Neural crest cell (in vitro differentiated cells): ENCODE measurements around the gene EGFL6. TPM values are rescaled to one million over a fixed set of nuclear protein-coding genes. Genes with fewer than 3 reads are reported as not detected.

Source experiments
- DNase-seq: peaks from one replicate; pipeline ENCODE4 v3.0.0; 2021; ENCODE audit warnings: low read depth, mixed read lengths, low spot score
- H3K27ac Mint-ChIP-seq: one replicate; pipeline ENCODE4 v1.8.0; 2021; ENCODE audit warnings: mild to moderate bottlenecking, mixed read lengths; ENCODE audit not compliant: unreplicated experiment
- H3K27me3 Mint-ChIP-seq: 2 replicates; pipeline ENCODE4 v1.8.0; 2021; ENCODE audit warnings: low read depth, mild to moderate bottlenecking, mixed read lengths
- H3K36me3 Mint-ChIP-seq: 2 replicates; pipeline ENCODE4 v1.8.0; 2021; ENCODE audit warnings: low read depth, mild to moderate bottlenecking, mixed read lengths
- H3K4me1 Mint-ChIP-seq: 2 replicates; pipeline ENCODE4 v1.8.0; 2021; ENCODE audit warnings: mixed read lengths
- H3K4me3 Mint-ChIP-seq: one replicate; pipeline ENCODE4 v1.8.0; 2021; ENCODE audit warnings: mild to moderate bottlenecking, mixed read lengths
- H3K9me3 Mint-ChIP-seq: 2 replicates; pipeline ENCODE4 v1.8.0; 2021; ENCODE audit warnings: mixed read lengths
- CTCF ChIP-seq: fragments of 200-600 bp; sonication (generic); conservative IDR thresholded peaks from 2 replicates; pipeline ENCODE4 v1.5.0; 2021; ENCODE audit warnings: antibody characterized with exemption, mild to moderate bottlenecking
- total RNA-seq: library from RNA; stranded (reverse); gene quantifications from 2 replicates; pipeline ENCODE4 v1.2.1, GENCODE V29; 2021

The EGFL6 gene
- total RNA-seq, 1 donor from 2014 or later = not detected

GRCh38 chrX:13547671-13548070, 21.7 kb upstream of the EGFL6 start:
- DNase-seq = no peak
- peaks cover 3% of the 10 kb centered on the region for H3K36me3 Mint-ChIP-seq
- no peaks in the 10 kb centered on the region for H3K4me1 Mint-ChIP-seq
- H3K4me3 Mint-ChIP-seq = no peak overlapping the region
- peaks cover 11% of the 10 kb centered on the region for H3K9me3 Mint-ChIP-seq
- no peak overlapping the region for H3K27ac Mint-ChIP-seq
- TF ChIP-seq CTCF = no peak
- H3K27me3 Mint-ChIP-seq = no peaks in the 10 kb centered on the region

- peaks cover 3% of the 10 kb centered on the region for H3K36me3 Mint-ChIP-seq
- no peak overlapping the region for H3K4me3 Mint-ChIP-seq
- TF ChIP-seq CTCF = no peak
- no peaks in the 10 kb centered on the region for H3K27me3 Mint-ChIP-seq
- DNase-seq = no peak
- no peak overlapping the region for H3K27ac Mint-ChIP-seq
- peaks cover 11% of the 10 kb centered on the region for H3K9me3 Mint-ChIP-seq
- H3K4me1 Mint-ChIP-seq = no peaks in the 10 kb centered on the region
These were observed 19.1 kb upstream of the EGFL6 start for GRCh38 chrX:13550346-13550745.

GRCh38 chrX:13551610-13552009, 17.8 kb upstream of the EGFL6 start:
- H3K4me3 Mint-ChIP-seq = no peak overlapping the region
- DNase-seq = no peak
- H3K27ac Mint-ChIP-seq = no peak overlapping the region
- H3K4me1 Mint-ChIP-seq = no peaks in the 10 kb centered on the region
- peaks cover 3% of the 10 kb centered on the region for H3K36me3 Mint-ChIP-seq
- no peaks in the 10 kb centered on the region for H3K27me3 Mint-ChIP-seq
- H3K9me3 Mint-ChIP-seq = peaks cover 15% of the 10 kb centered on the region
- TF ChIP-seq CTCF = no peak

- Mint-ChIP-seq H3K27me3 (no peaks in the 10 kb centered on the region), H3K36me3 (peaks cover 3% of the 10 kb centered on the region)
- TF ChIP-seq CTCF = no peak
These were observed 16.5 kb upstream of the EGFL6 start for GRCh38 chrX:13552892-13553291.

GRCh38 chrX:13565511-13565910, 3.9 kb upstream of the EGFL6 start:
- no peaks in the 10 kb centered on the region for H3K36me3 Mint-ChIP-seq
- H3K4me1 Mint-ChIP-seq = peaks cover 10% of the 10 kb centered on the region
- no peak overlapping the region for H3K4me3 Mint-ChIP-seq
- H3K27ac Mint-ChIP-seq = no peak overlapping the region
- H3K27me3 Mint-ChIP-seq = peaks cover 30% of the 10 kb centered on the region
- no peak for TF ChIP-seq CTCF
- H3K9me3 Mint-ChIP-seq = peaks cover 5% of the 10 kb centered on the region
- no peak for DNase-seq

More at GRCh38 chrX:13552892-13553291, 16.5 kb upstream of the EGFL6 start:
- no peak overlapping the region for H3K27ac Mint-ChIP-seq
- no peak overlapping the region for H3K4me3 Mint-ChIP-seq
- peaks cover 15% of the 10 kb centered on the region for H3K9me3 Mint-ChIP-seq
- no peaks in the 10 kb centered on the region for H3K4me1 Mint-ChIP-seq
- no peak for DNase-seq

- Mint-ChIP-seq H3K4me1 (peaks cover 5% of the 10 kb centered on the region), H3K9me3 (peaks cover 3% of the 10 kb centered on the region), H3K27ac (no peak overlapping the region), H3K36me3 (no peaks in the 10 kb centered on the region), H3K4me3 (peak overlapping the region; percentile 61), H3K27me3 (peaks cover 49% of the 10 kb centered on the region)
- no peak for TF ChIP-seq CTCF
- DNase-seq = no peak
These were observed 832 bp downstream of the EGFL6 start for GRCh38 chrX:13570261-13570605.
